A549 (cell line): ENCODE results near the gene NUDC. TPM values are rescaled to one million over a fixed set of nuclear protein-coding genes. Genes with fewer than 3 reads are reported as not detected.

Experiments
- ATAC-seq, 2 experiments: fragments of 200-7000 bp in 1 of 2; fragments of >200 bp in 1 of 2; cut with Nextera tagmentation in 1 of 2; cut with Tn5 transposase in 1 of 2; 3 replicates each; pipeline versions ENCODE4 v1.8.0 to v1.9.1; 2018 to 2020; ENCODE audit warnings: mild to moderate bottlenecking in 1 of 2, moderate library complexity in 1 of 2
- CTCF ChIA-PET: fragments of 300-600 bp; sonication (Branson Sonifier 250); formaldehyde crosslinking; extraction: SDS; loops from one replicate; lab custom pipeline; 2021; ENCODE audit warnings: antibody characterized with exemption, inconsistent platforms; lab: Yijun Ruan, JAX
- POLR2A ChIA-PET: fragments of 350-600 bp; formaldehyde crosslinking; extraction: SDS; loops from one replicate; lab custom pipeline; 2021; ENCODE audit warnings: antibody characterized with exemption, inconsistent platforms; lab: Yijun Ruan, JAX
- DNase-seq, 2 experiments: peaks; one replicate each; pipeline versions ENCODE4 v3.0.0 to v3.0.0-alpha.2; 2011 to 2016; ENCODE audit warnings: low read depth in 1 of 2, low spot score in 1 of 2
- FAIRE-seq: peaks from 2 replicates; lab custom pipeline; 2011; peaks lifted over from hg19 to GRCh38; lab: Jason Lieb, UNC
- H3K27ac ChIP-seq, 2 experiments: fragments of >200 bp; sonication (Bioruptor Twin); formaldehyde crosslinking; 3 replicates each; pipeline ENCODE4 v1.5.1; 2016 to 2017
- H3K4me1 ChIP-seq: fragments of >200 bp; sonication (Bioruptor Twin); formaldehyde crosslinking; 3 replicates; pipeline ENCODE4 v1.6.1; 2016
- H3K4me2 ChIP-seq: fragments of >200 bp; sonication (Bioruptor Twin); formaldehyde crosslinking; 3 replicates; pipeline ENCODE4 v1.6.1; 2016
- H3K4me3 ChIP-seq: fragments of >200 bp; sonication (Bioruptor Twin); formaldehyde crosslinking; 3 replicates; pipeline ENCODE4 v1.5.1; 2016
- H3K9me3 ChIP-seq: fragments of >200 bp; sonication (Bioruptor Twin); formaldehyde crosslinking; 3 replicates; pipeline ENCODE4 v1.6.1; 2016
- CBX8 ChIP-seq: fragments of 200-600 bp; sonication (generic); IDR thresholded peaks from 2 replicates; pipeline ENCODE4 v1.6.1; 2016
- CTCF ChIP-seq: fragments of >200 bp; sonication (Bioruptor Twin); formaldehyde crosslinking; IDR thresholded peaks from 3 replicates; pipeline ENCODE4 v1.5.1; 2016
- E2F6 ChIP-seq: IDR thresholded peaks from 2 replicates; pipeline ENCODE4 v1.6.1; 2012; ENCODE audit warnings: low read depth, borderline replicate concordance
- EHF ChIP-seq: fragments of 250-450 bp; sonication (Bioruptor Pico); IDR thresholded peaks from 2 replicates; pipeline ENCODE4 v1.5.0; 2020; ENCODE audit warnings: mild to moderate bottlenecking
- EHMT2 ChIP-seq: fragments of 200-600 bp; sonication (generic); IDR thresholded peaks from 2 replicates; pipeline ENCODE4 v1.6.1; 2016; ENCODE audit warnings: antibody characterized with exemption, low read depth, mild to moderate bottlenecking, moderate library complexity
- ELK1 ChIP-seq: fragments of 150-350 bp; IDR thresholded peaks from 2 replicates; pipeline ENCODE4 v1.6.1; 2014; ENCODE audit warnings: low read depth, mild to moderate bottlenecking, low read length
- FOXS1 ChIP-seq: fragments of 250-450 bp; sonication (Bioruptor Pico); IDR thresholded peaks from 2 replicates; pipeline ENCODE4 v1.5.0; 2020; ENCODE audit warnings: mild to moderate bottlenecking, moderate library complexity
- HOXA7 ChIP-seq: fragments of 250-450 bp; sonication (Bioruptor Pico); IDR thresholded peaks from 2 replicates; pipeline ENCODE4 v1.5.0; 2020; ENCODE audit warnings: mild to moderate bottlenecking, moderate library complexity
- HOXB13 ChIP-seq: fragments of 250-450 bp; sonication (Bioruptor Pico); IDR thresholded peaks from 2 replicates; pipeline ENCODE4 v1.5.0; 2020; ENCODE audit warnings: low read depth, mild to moderate bottlenecking, moderate library complexity
- JUN ChIP-seq, 2 experiments: fragments of >200 bp; sonication (Bioruptor Twin); formaldehyde crosslinking; IDR thresholded peaks; 2 replicates in 1 of 2; 3 replicates in 1 of 2; pipeline ENCODE4 v1.6.1; 2016 to 2017
- JUNB ChIP-seq: fragments of >200 bp; sonication (Bioruptor Twin); formaldehyde crosslinking; IDR thresholded peaks from 2 replicates; pipeline ENCODE4 v1.6.1; 2016
- KDM5A ChIP-seq: fragments of 200-600 bp; sonication (generic); IDR thresholded peaks from 2 replicates; pipeline ENCODE4 v1.6.1; 2016; ENCODE audit warnings: antibody characterized with exemption, mild to moderate bottlenecking
- MAFK ChIP-seq: fragments of 450-650 bp; IDR thresholded peaks from 2 replicates; pipeline ENCODE4 v1.6.1; 2014; ENCODE audit not compliant: partially characterized antibody
- MAX ChIP-seq: IDR thresholded peaks from 2 replicates; pipeline ENCODE4 v1.6.1; 2012
- NFE2L2 ChIP-seq: fragments of 150-350 bp; conservative IDR thresholded peaks from 2 replicates; pipeline ENCODE4 v1.6.1; 2014; ENCODE audit warnings: low read length
- NR3C1 ChIP-seq: fragments of >200 bp; sonication (Bioruptor Twin); formaldehyde crosslinking; IDR thresholded peaks from 3 replicates; pipeline ENCODE4 v1.6.1; 2017
- PHF8 ChIP-seq: fragments of 200-600 bp; sonication (generic); IDR thresholded peaks from 2 replicates; pipeline ENCODE4 v1.6.1; 2016; ENCODE audit warnings: low read depth, mild to moderate bottlenecking, antibody characterized with exemption, moderate library complexity, borderline replicate concordance
- POLR2A ChIP-seq: IDR thresholded peaks from 2 replicates; pipeline ENCODE4 v1.6.1; 2012; ENCODE audit warnings: mild to moderate bottlenecking, low read length
- RARB ChIP-seq: fragments of 250-450 bp; sonication (Bioruptor Pico); IDR thresholded peaks from 2 replicates; pipeline ENCODE4 v1.8.0; 2021; ENCODE audit warnings: mild to moderate bottlenecking, moderate library complexity
- RCOR1 ChIP-seq: fragments of 150-350 bp; IDR thresholded peaks from 2 replicates; pipeline ENCODE4 v1.6.1; 2014; ENCODE audit warnings: antibody characterized with exemption, low read length, low read depth
- TFCP2L1 ChIP-seq: fragments of 250-450 bp; sonication (Bioruptor Pico); IDR thresholded peaks from 2 replicates; pipeline ENCODE4 v1.5.0; 2021; ENCODE audit warnings: mild to moderate bottlenecking
- USF2 ChIP-seq: fragments of 450-650 bp; IDR thresholded peaks from 2 replicates; pipeline ENCODE4 v1.6.1; 2014; ENCODE audit warnings: antibody characterized with exemption
- ZC3H11A ChIP-seq: fragments of 450-650 bp; IDR thresholded peaks from 2 replicates; pipeline ENCODE4 v1.6.1; 2014; ENCODE audit warnings: antibody characterized with exemption, mild to moderate bottlenecking
- ZFP36 ChIP-seq: fragments of 450-650 bp; IDR thresholded peaks from 2 replicates; pipeline ENCODE4 v1.6.1; 2014; ENCODE audit warnings: borderline replicate concordance; ENCODE audit not compliant: partially characterized antibody
- ZSCAN20 ChIP-seq: fragments of 250-450 bp; sonication (Bioruptor Pico); IDR thresholded peaks from 2 replicates; pipeline ENCODE4 v1.8.0; 2022; ENCODE audit warnings: mild to moderate bottlenecking, moderate library complexity
- WGBS: methylation state at CpG from one replicate; pipeline ENCODE4 v1.1.6; 2017; ENCODE audit errors: missing lambda C conversion rate; 5-methylcytosine and 5-hydroxymethylcytosine counted together
- polyA plus RNA-seq, 4 experiments: library from polyadenylated mRNA; depleted of rRNA in 3 of 4; stranded (reverse); fragments of >200 nt; fragmentation: RNase III in 1 of 4; extraction: RNeasy Plus Mini Kit Qiagen cat#74134 plus additional on column Dnase treatment in 1 of 4; gene quantifications; 2 replicates in 3 of 4; 3 replicates in 1 of 4; pipeline ENCODE4 v1.2.3, GENCODE V29; 2011 to 2017
- TF ChIP-seq, protein P1 (sequence below): fragments of >200 bp; sonication (Bioruptor Twin); formaldehyde crosslinking; IDR thresholded peaks from 2 replicates; pipeline ENCODE4 v1.6.1; 2016
- TF ChIP-seq, protein P2 (sequence below): IDR thresholded peaks from 2 replicates; pipeline ENCODE4 v1.6.1; 2012
- TF ChIP-seq, protein P3 (sequence below): fragments of 200-600 bp; sonication (generic); IDR thresholded peaks from 2 replicates; pipeline ENCODE4 v1.6.1; 2016; ENCODE audit warnings: antibody characterized with exemption, mild to moderate bottlenecking, moderate library complexity
- TF ChIP-seq, protein P4 (sequence below): fragments of 250-450 bp; sonication (Bioruptor Pico); IDR thresholded peaks from 2 replicates; pipeline ENCODE4 v1.5.0; 2020; ENCODE audit warnings: low read depth, mild to moderate bottlenecking, moderate library complexity

NUDC gene
- polyA plus RNA-seq, 2 of the 4 experiments (the other 2 are of a cell fraction): 79.0 to 133 TPM

GRCh38 chr1:26889551-26890466, 31.7 kb upstream of the NUDC start, which contains the start of gene GPN2:
Gene GPN2, minus strand, starts transcription at chr1:26890283. Its CDS starts 187 bp downstream, at chr1:26890096.
- Histone ChIP-seq H3K9me3 (no peaks in the 10 kb centered on the region), H3K27ac (peak within 1 kb of the TSS; percentile 88 to 90), H3K4me1 (peaks cover 9% of the 10 kb centered on the region; the same call in 2 of the 3 replicates), H3K4me2 (peak within 1 kb of the TSS; percentile 87), H3K4me3 (peak within 1 kb of the TSS; percentile 88)
- 3% methylated on average over 38 of the region's 89 CpGs for WGBS
- CTCF ChIA-PET: interaction anchor here (0.6 to 3.0 kb wide), 7 partner anchors 11 to 288 kb away, joined by 3 to 14 read pairs (median 4); no protein-coding TSS in a partner anchor
- DNase-seq (peak; percentile 71 to 75), FAIRE-seq (no peak), ATAC-seq (peak; percentile 94 to 96)
- POLR2A ChIA-PET: interaction anchor here (0.6 to 2.0 kb wide), 8 partner anchors 10 to 388 kb away, joined by 3 to 14 read pairs (median 4); partner anchors contain the start of gene GPATCH3
- TF ChIP-seq RCOR1: no peak
- no peak for TF ChIP-seq JUNB
- TF ChIP-seq, protein P1, sequence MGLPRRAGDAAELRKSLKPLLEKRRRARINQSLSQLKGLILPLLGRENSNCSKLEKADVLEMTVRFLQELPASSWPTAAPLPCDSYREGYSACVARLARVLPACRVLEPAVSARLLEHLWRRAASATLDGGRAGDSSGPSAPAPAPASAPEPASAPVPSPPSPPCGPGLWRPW: no peak
- peak; percentile 25; the same call in 1 of the 2 replicates for TF ChIP-seq PHF8
- no peak for TF ChIP-seq NFE2L2
- no peak for TF ChIP-seq FOXS1 (CRISPR knock-in tag)
- TF ChIP-seq CTCF: no peak
- TF ChIP-seq HOXB13: no peak
- TF ChIP-seq ZSCAN20 (CRISPR knock-in tag): no peak
- TF ChIP-seq CBX8: no peak
- no peak for TF ChIP-seq ZC3H11A
- TF ChIP-seq, protein P2, sequence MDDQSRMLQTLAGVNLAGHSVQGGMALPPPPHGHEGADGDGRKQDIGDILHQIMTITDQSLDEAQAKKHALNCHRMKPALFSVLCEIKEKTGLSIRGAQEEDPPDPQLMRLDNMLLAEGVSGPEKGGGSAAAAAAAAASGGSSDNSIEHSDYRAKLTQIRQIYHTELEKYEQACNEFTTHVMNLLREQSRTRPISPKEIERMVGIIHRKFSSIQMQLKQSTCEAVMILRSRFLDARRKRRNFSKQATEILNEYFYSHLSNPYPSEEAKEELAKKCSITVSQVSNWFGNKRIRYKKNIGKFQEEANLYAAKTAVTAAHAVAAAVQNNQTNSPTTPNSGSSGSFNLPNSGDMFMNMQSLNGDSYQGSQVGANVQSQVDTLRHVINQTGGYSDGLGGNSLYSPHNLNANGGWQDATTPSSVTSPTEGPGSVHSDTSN: no peak
- no peak for TF ChIP-seq ZFP36
- TF ChIP-seq E2F6: no peak
- TF ChIP-seq ELK1: no peak
- peak; percentile 33; the same call in 1 of the 2 replicates for TF ChIP-seq MAX
- no peak for TF ChIP-seq USF2
- TF ChIP-seq HOXA7 (CRISPR knock-in tag): no peak
- TF ChIP-seq, protein P3, sequence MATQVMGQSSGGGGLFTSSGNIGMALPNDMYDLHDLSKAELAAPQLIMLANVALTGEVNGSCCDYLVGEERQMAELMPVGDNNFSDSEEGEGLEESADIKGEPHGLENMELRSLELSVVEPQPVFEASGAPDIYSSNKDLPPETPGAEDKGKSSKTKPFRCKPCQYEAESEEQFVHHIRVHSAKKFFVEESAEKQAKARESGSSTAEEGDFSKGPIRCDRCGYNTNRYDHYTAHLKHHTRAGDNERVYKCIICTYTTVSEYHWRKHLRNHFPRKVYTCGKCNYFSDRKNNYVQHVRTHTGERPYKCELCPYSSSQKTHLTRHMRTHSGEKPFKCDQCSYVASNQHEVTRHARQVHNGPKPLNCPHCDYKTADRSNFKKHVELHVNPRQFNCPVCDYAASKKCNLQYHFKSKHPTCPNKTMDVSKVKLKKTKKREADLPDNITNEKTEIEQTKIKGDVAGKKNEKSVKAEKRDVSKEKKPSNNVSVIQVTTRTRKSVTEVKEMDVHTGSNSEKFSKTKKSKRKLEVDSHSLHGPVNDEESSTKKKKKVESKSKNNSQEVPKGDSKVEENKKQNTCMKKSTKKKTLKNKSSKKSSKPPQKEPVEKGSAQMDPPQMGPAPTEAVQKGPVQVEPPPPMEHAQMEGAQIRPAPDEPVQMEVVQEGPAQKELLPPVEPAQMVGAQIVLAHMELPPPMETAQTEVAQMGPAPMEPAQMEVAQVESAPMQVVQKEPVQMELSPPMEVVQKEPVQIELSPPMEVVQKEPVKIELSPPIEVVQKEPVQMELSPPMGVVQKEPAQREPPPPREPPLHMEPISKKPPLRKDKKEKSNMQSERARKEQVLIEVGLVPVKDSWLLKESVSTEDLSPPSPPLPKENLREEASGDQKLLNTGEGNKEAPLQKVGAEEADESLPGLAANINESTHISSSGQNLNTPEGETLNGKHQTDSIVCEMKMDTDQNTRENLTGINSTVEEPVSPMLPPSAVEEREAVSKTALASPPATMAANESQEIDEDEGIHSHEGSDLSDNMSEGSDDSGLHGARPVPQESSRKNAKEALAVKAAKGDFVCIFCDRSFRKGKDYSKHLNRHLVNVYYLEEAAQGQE: no peak
- no peak for TF ChIP-seq NR3C1
- 0 out of 2 replicates have a peak, but pooled peaks have one; percentile 20 for TF ChIP-seq TFCP2L1 (CRISPR knock-in tag)
- TF ChIP-seq KDM5A: no peak
- no peak for TF ChIP-seq MAFK
- no peak for TF ChIP-seq EHF (CRISPR knock-in tag)
- peak in 1 of 2 experiments; percentile 70; a peak in 4 of 5 replicates for TF ChIP-seq JUN (IDR thresholded peaks at IDR 0.05)
- no peak for TF ChIP-seq RARB (CRISPR knock-in tag)
- TF ChIP-seq POLR2A: peak; percentile 46
- TF ChIP-seq, protein P4, sequence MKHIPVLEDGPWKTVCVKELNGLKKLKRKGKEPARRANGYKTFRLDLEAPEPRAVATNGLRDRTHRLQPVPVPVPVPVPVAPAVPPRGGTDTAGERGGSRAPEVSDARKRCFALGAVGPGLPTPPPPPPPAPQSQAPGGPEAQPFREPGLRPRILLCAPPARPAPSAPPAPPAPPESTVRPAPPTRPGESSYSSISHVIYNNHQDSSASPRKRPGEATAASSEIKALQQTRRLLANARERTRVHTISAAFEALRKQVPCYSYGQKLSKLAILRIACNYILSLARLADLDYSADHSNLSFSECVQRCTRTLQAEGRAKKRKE (CRISPR knock-in tag): no peak
- no peak for TF ChIP-seq EHMT2
